Activated B cell treated with CpG ODN at 0.5 μM for 24 hours (primary cell): ENCODE measurements around the gene ARHGAP15. TPM values are rescaled to one million over a fixed set of nuclear protein-coding genes. Genes with fewer than 3 reads are reported as not detected.

ENCODE experiments used
- ATAC-seq: fragments of 200-7000 bp; cut with Tn5 transposase; one replicate; pipeline ENCODE4 v1.10.0; 2021; ENCODE audit warnings: low read depth, mild to moderate bottlenecking, moderate library complexity
- CTCF ChIA-PET: fragments of 350-600 bp; sonication (Branson Sonifier 250); formaldehyde crosslinking; loops from one replicate; lab custom pipeline; 2021; ENCODE audit warnings: antibody characterized with exemption; lab: Charles Lee
- POLR2A ChIA-PET: fragments of 350-600 bp; sonication (Branson Sonifier 250); formaldehyde crosslinking; loops from one replicate; lab custom pipeline; 2021; ENCODE audit warnings: antibody characterized with exemption; lab: Charles Lee
- DNase-seq: peaks from one replicate; pipeline ENCODE4 v3.0.0; 2022
- H3K27ac Mint-ChIP-seq: one replicate; pipeline ENCODE4 v1.8.0; 2020; ENCODE audit warnings: mixed read lengths
- H3K27me3 Mint-ChIP-seq: one replicate; pipeline ENCODE4 v1.8.0; 2021; ENCODE audit warnings: mixed read lengths
- H3K36me3 Mint-ChIP-seq: one replicate; pipeline ENCODE4 v1.8.0; 2021; ENCODE audit warnings: low read depth, mixed read lengths
- H3K4me1 Mint-ChIP-seq: one replicate; pipeline ENCODE4 v1.8.0; 2021; ENCODE audit warnings: mixed read lengths
- H3K4me3 Mint-ChIP-seq: one replicate; pipeline ENCODE4 v1.8.0; 2020; ENCODE audit warnings: mild to moderate bottlenecking, mixed read lengths
- H3K9me3 Mint-ChIP-seq: one replicate; pipeline ENCODE4 v1.8.0; 2020; ENCODE audit warnings: mixed read lengths
- CTCF ChIP-seq: fragments of 200-600 bp; IDR thresholded peaks from one replicate; pipeline ENCODE4 v1.8.0; 2022; ENCODE audit warnings: antibody characterized with exemption, mild to moderate bottlenecking
- intact Hi-C: fragments of 100-400 bp; cut with micrococcal nuclease; formaldehyde crosslinking; loops from one replicate; pipeline ENCODE4 v1.15.1; 2024
- total RNA-seq: library from RNA; stranded (reverse); gene quantifications from 2 replicates; pipeline ENCODE4 v1.2.3, GENCODE V29; 2022

The ARHGAP15 gene
- total RNA-seq, 1 donor from 2014 or later: 112 TPM

- Mint-ChIP-seq H3K9me3 (no peaks in the 10 kb centered on the region), H3K4me3 (no peak overlapping the region), H3K27me3 (no peaks in the 10 kb centered on the region), H3K27ac (no peak overlapping the region), H3K36me3 (peaks cover 85% of the 10 kb centered on the region), H3K4me1 (no peaks in the 10 kb centered on the region)
- DNase-seq: no peak
- POLR2A ChIA-PET: no interaction called here
- CTCF ChIA-PET: no interaction called here
- intact Hi-C loops: no loop called here
- ATAC-seq: no peak
- no peak for TF ChIP-seq CTCF
Measured at GRCh38 chr2:143514413-143514812, 385.2 kb downstream of the ARHGAP15 start.

- H3K27me3 Mint-ChIP-seq: no peaks in the 10 kb centered on the region
- POLR2A ChIA-PET: no interaction called here
- H3K9me3 Mint-ChIP-seq: no peaks in the 10 kb centered on the region
- CTCF ChIA-PET: no interaction called here
- intact Hi-C loops: no loop called here
- TF ChIP-seq CTCF: no peak
- H3K4me3 Mint-ChIP-seq: no peak overlapping the region
- DNase-seq (no peak), ATAC-seq (no peak)
- H3K4me1 Mint-ChIP-seq: no peaks in the 10 kb centered on the region
- H3K36me3 Mint-ChIP-seq: peaks cover 90% of the 10 kb centered on the region
- H3K27ac Mint-ChIP-seq: no peak overlapping the region
Measured at GRCh38 chr2:143515318-143515717, 386.1 kb downstream of the ARHGAP15 start.

GRCh38 chr2:143519521-143519920 is 390.3 kb downstream of the ARHGAP15 start:
- POLR2A ChIA-PET: no interaction called here
- Mint-ChIP-seq H3K4me3 (no peak overlapping the region), H3K36me3 (peaks cover 82% of the 10 kb centered on the region), H3K27ac (no peak overlapping the region), H3K27me3 (no peaks in the 10 kb centered on the region), H3K4me1 (peaks cover 2% of the 10 kb centered on the region), H3K9me3 (no peaks in the 10 kb centered on the region)
- CTCF ChIA-PET: no interaction called here
- DNase-seq: no peak
- intact Hi-C loops: no loop called here
- no peak for TF ChIP-seq CTCF
- no peak for ATAC-seq

GRCh38 chr2:143521396-143521795 is 392.2 kb downstream of the ARHGAP15 start:
- ChIA-PET POLR2A (no interaction called here), CTCF (no interaction called here)
- intact Hi-C loops: no loop called here
- peaks cover 79% of the 10 kb centered on the region for H3K36me3 Mint-ChIP-seq
- DNase-seq: no peak
- H3K27me3 Mint-ChIP-seq: no peaks in the 10 kb centered on the region
- TF ChIP-seq CTCF: no peak
- H3K9me3 Mint-ChIP-seq: no peaks in the 10 kb centered on the region
- peaks cover 11% of the 10 kb centered on the region for H3K4me1 Mint-ChIP-seq
- H3K27ac Mint-ChIP-seq: no peak overlapping the region
- no peak overlapping the region for H3K4me3 Mint-ChIP-seq
- no peak for ATAC-seq

GRCh38 chr2:143522699-143523098 is 393.5 kb downstream of the ARHGAP15 start:
- H3K4me3 Mint-ChIP-seq: no peak overlapping the region
- TF ChIP-seq CTCF: no peak
- ChIA-PET POLR2A (no interaction called here), CTCF (no interaction called here)
- intact Hi-C loops: no loop called here
- no peaks in the 10 kb centered on the region for H3K9me3 Mint-ChIP-seq
- no peaks in the 10 kb centered on the region for H3K27me3 Mint-ChIP-seq
- ATAC-seq: no peak
- H3K4me1 Mint-ChIP-seq: peaks cover 11% of the 10 kb centered on the region
- no peak for DNase-seq
- no peak overlapping the region for H3K27ac Mint-ChIP-seq
- peaks cover 69% of the 10 kb centered on the region for H3K36me3 Mint-ChIP-seq
